ENCODE results near the gene RPS21. TPM values are rescaled to one million over a fixed set of nuclear protein-coding genes. Genes with fewer than 3 reads are reported as not detected.

The RPS21 gene
- total and polyA plus RNA-seq, 2 of the 13 experiments (the other 11 are each of a cell fraction or from before 2014, with no cell fraction given), result 2,647 to 11,063 TPM

GRCh38 chr20:62368976-62369814 lies 17.7 kb upstream of the RPS21 start (continued):
- TF ChIP-seq, protein P1, sequence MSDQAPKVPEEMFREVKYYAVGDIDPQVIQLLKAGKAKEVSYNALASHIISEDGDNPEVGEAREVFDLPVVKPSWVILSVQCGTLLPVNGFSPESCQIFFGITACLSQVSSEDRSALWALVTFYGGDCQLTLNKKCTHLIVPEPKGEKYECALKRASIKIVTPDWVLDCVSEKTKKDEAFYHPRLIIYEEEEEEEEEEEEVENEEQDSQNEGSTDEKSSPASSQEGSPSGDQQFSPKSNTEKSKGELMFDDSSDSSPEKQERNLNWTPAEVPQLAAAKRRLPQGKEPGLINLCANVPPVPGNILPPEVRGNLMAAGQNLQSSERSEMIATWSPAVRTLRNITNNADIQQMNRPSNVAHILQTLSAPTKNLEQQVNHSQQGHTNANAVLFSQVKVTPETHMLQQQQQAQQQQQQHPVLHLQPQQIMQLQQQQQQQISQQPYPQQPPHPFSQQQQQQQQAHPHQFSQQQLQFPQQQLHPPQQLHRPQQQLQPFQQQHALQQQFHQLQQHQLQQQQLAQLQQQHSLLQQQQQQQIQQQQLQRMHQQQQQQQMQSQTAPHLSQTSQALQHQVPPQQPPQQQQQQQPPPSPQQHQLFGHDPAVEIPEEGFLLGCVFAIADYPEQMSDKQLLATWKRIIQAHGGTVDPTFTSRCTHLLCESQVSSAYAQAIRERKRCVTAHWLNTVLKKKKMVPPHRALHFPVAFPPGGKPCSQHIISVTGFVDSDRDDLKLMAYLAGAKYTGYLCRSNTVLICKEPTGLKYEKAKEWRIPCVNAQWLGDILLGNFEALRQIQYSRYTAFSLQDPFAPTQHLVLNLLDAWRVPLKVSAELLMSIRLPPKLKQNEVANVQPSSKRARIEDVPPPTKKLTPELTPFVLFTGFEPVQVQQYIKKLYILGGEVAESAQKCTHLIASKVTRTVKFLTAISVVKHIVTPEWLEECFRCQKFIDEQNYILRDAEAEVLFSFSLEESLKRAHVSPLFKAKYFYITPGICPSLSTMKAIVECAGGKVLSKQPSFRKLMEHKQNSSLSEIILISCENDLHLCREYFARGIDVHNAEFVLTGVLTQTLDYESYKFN (CRISPR knock-in tag; conservative IDR thresholded peaks at IDR 0.05), result no peak
- TF ChIP-seq, protein P2, sequence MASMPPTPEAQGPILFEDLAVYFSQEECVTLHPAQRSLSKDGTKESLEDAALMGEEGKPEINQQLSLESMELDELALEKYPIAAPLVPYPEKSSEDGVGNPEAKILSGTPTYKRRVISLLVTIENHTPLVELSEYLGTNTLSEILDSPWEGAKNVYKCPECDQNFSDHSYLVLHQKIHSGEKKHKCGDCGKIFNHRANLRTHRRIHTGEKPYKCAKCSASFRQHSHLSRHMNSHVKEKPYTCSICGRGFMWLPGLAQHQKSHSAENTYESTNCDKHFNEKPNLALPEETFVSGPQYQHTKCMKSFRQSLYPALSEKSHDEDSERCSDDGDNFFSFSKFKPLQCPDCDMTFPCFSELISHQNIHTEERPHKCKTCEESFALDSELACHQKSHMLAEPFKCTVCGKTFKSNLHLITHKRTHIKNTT (CRISPR knock-in tag; IDR thresholded peaks at IDR 0.05), result no peak
- peak; percentile 47; the same call in 1 of the 2 replicates for TF ChIP-seq ZNF687 (CRISPR knock-in tag; IDR thresholded peaks at IDR 0.05)
- TF ChIP-seq ZNF777 (CRISPR knock-in tag; IDR thresholded peaks at IDR 0.05), result peak; percentile 50; the same call in 1 of the 2 replicates
- no peak; the same call in 1 of the 2 replicates for TF ChIP-seq TAF1 (CRISPR knock-in tag; IDR thresholded peaks at IDR 0.05)
- TF ChIP-seq ZEB1 (IDR thresholded peaks at IDR 0.05; ENCODE audit: insufficient replicate concordance, low read depth), result no peak
- 0 out of 2 replicates have a peak, but pooled peaks have one; percentile 22 for TF ChIP-seq TFDP1 (CRISPR knock-in tag; IDR thresholded peaks at IDR 0.05; ENCODE audit: borderline replicate concordance)
- no peak for TF ChIP-seq PLSCR1 (CRISPR knock-in tag; IDR thresholded peaks at IDR 0.05; ENCODE audit: borderline replicate concordance)
- no peak for TF ChIP-seq ZNF781 (CRISPR knock-in tag; IDR thresholded peaks at IDR 0.05; ENCODE audit: borderline replicate concordance, not compliant biosample characterization)
- no peak for TF ChIP-seq HMGA1 (CRISPR knock-in tag; conservative IDR thresholded peaks at IDR 0.05)
- TF ChIP-seq ZBTB38 (CRISPR knock-in tag; IDR thresholded peaks at IDR 0.05), result no peak

Data from HepG2 (cell line).